Neural progenitor cell (in vitro differentiated cells): ENCODE data around the gene FANCL. TPM values are rescaled to one million over a fixed set of nuclear protein-coding genes. Genes with fewer than 3 reads are reported as not detected.
"Not testable (repeated sequence)": the region's sequence is repeated elsewhere in the genome, so short reads cannot be mapped to it uniquely, and the experiment has no call there.

Experiments used
- DNase-seq: peaks from one replicate; pipeline ENCODE4 v3.0.0-alpha.2; 2016; ENCODE audit warnings: low spot score
- H2AFZ ChIP-seq: fragments of 200-600 bp; sonication (generic); replicated peaks from 2 replicates; pipeline ENCODE4 v1.6.1; 2016; ENCODE audit warnings: antibody characterized with exemption
- H3F3A ChIP-seq: fragments of 200-600 bp; sonication (generic); 2 replicates; pipeline ENCODE4 v1.6.1; 2016; ENCODE audit warnings: antibody characterized with exemption, low read depth
- H3K27ac ChIP-seq: fragments of 200-600 bp; sonication (generic); 2 replicates; pipeline ENCODE4 v1.5.1; 2016; ENCODE audit warnings: mild to moderate bottlenecking
- H3K27me3 ChIP-seq: fragments of 200-600 bp; sonication (generic); 2 replicates; pipeline ENCODE4 v1.6.1; 2016; ENCODE audit warnings: mild to moderate bottlenecking, moderate library complexity
- H3K36me3 ChIP-seq: fragments of 200-600 bp; sonication (generic); 2 replicates; pipeline ENCODE4 v1.5.1; 2016
- H3K4me1 ChIP-seq: fragments of 200-600 bp; sonication (generic); 2 replicates; pipeline ENCODE4 v1.6.1; 2016; ENCODE audit warnings: mixed run types
- H3K4me2 ChIP-seq: fragments of 200-600 bp; sonication (generic); 2 replicates; pipeline ENCODE4 v1.6.1; 2016
- H3K4me3 ChIP-seq: fragments of 200-600 bp; sonication (generic); 2 replicates; pipeline ENCODE4 v1.5.1; 2016
- H3K79me2 ChIP-seq: fragments of 200-600 bp; sonication (generic); 2 replicates; pipeline ENCODE4 v1.6.1; 2016; ENCODE audit warnings: low read depth
- H3K9ac ChIP-seq: fragments of 200-600 bp; sonication (generic); 2 replicates; pipeline ENCODE4 v1.6.1; 2016
- H3K9me3 ChIP-seq: fragments of 200-600 bp; sonication (generic); 2 replicates; pipeline ENCODE4 v1.5.1; 2016; ENCODE audit warnings: low read depth
- H4K20me1 ChIP-seq: fragments of 200-600 bp; sonication (generic); 2 replicates; pipeline ENCODE4 v1.6.1; 2016; ENCODE audit warnings: low read depth
- H3K27ac Mint-ChIP-seq: 3 replicates; pipeline ENCODE4 v1.8.0; 2021; ENCODE audit warnings: mixed read lengths
- H3K27me3 Mint-ChIP-seq: 2 replicates; pipeline ENCODE4 v1.8.0; 2022; ENCODE audit warnings: low read depth, mild to moderate bottlenecking, inconsistent platforms, moderate library complexity, mixed read lengths; ENCODE audit not compliant: insufficient read depth
- H3K36me3 Mint-ChIP-seq: 3 replicates; pipeline ENCODE4 v1.8.0; 2021; ENCODE audit warnings: mixed read lengths
- H3K4me1 Mint-ChIP-seq: 3 replicates; pipeline ENCODE4 v1.8.0; 2021; ENCODE audit warnings: mixed read lengths
- H3K4me3 Mint-ChIP-seq: 3 replicates; pipeline ENCODE4 v1.8.0; 2021; ENCODE audit warnings: mild to moderate bottlenecking, moderate library complexity, mixed read lengths
- H3K9me3 Mint-ChIP-seq: 3 replicates; pipeline ENCODE4 v1.8.0; 2020; ENCODE audit warnings: mixed read lengths
- EZH2 ChIP-seq: fragments of 200-600 bp; sonication (generic); IDR thresholded peaks from 2 replicates; pipeline ENCODE4 v1.6.1; 2017; ENCODE audit warnings: antibody characterized with exemption, mild to moderate bottlenecking, moderate library complexity
- EZH2phosphoT487 ChIP-seq: fragments of 200-600 bp; sonication (generic); IDR thresholded peaks from 2 replicates; pipeline ENCODE4 v1.6.1; 2017; ENCODE audit warnings: antibody characterized with exemption
- total RNA-seq: library from RNA; depleted of rRNA; stranded (reverse); fragments of >200 nt; gene quantifications from 2 replicates; pipeline ENCODE4 v1.2.3, GENCODE V29; 2015; ENCODE audit warnings: low replicate concordance
- TF ChIP-seq, protein P1 (sequence below): fragments of 200-600 bp; sonication (generic); IDR thresholded peaks from 2 replicates; pipeline ENCODE4 v1.5.1; 2017; ENCODE audit warnings: antibody characterized with exemption, mild to moderate bottlenecking

Gene FANCL
- 112 and 189 TPM in 2 replicates for total RNA-seq

DNA sequence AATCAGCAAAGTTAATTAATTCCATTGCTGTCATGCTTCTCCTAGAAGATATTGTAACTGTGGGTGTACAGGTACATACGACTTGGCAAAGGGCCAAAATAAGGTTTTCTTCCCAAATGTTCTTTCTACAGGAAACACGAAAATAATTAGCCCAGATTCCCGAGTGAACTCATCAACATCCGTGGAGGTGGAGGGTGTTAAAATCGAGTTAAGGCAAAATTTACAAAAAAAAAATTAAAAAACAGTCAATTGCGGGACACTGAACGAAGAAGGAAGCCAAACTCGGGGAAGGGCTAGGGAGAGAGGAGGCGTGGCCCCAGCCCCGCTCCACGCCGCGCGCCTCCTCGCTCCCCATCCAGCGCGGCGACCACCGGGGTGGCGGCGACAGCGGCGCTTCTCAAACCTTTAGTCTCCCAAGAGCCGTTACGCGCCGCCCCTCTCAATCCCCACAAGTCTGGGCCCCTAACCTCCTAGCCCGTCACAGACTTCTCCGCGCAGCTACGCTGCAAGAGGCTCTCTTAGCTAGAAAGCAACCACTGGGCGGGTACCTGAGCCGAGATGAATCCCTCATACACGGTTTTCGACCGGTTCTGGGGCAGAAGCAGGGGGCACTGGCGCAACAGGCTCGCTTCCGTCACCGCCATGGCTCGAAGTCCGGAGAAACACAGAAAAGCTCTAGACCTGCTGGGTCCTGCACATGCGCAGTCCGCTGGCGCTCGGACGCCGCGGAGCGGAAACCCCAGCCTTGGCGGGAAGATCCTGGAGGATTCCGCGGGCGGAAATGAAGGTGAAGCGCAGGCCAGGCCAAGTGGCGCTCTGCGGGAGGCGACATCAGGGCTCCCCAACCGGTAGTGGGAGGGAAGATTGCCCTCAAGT lies at the start of gene FANCL:
Gene FANCL, minus strand, starts transcription at position 656 of the 876 bp plus-strand sequence. Its CDS starts 12 bp downstream, at position 644.
- Mint-ChIP-seq H3K27me3 (peaks cover 2% of the 10 kb centered on the region), H3K27ac (peak within 1 kb of the TSS; percentile 99), H3K9me3 (peaks cover 17% of the 10 kb centered on the region), H3K4me3 (peak within 1 kb of the TSS; percentile 93), H3K4me1 (peaks cover 20% of the 10 kb centered on the region), H3K36me3 (peaks cover 6% of the 10 kb centered on the region)
- TF ChIP-seq EZH2phosphoT487 (no peak), EZH2 (peak; percentile 58)
- peak within 1 kb of the TSS; percentile 96 for H3K4me2 ChIP-seq
- H3K9me3 ChIP-seq = no peaks in the 10 kb centered on the region
- peaks cover 14% of the 10 kb centered on the region for H3F3A ChIP-seq
- H3K79me2 ChIP-seq = peaks cover 48% of the 10 kb centered on the region
- peak within 1 kb of the TSS; percentile 92 for H2AFZ ChIP-seq
- H3K36me3 ChIP-seq = no peaks in the 10 kb centered on the region
- no peaks in the 10 kb centered on the region for H3K27me3 ChIP-seq
- H3K4me1 ChIP-seq = peaks cover 30% of the 10 kb centered on the region
- H4K20me1 ChIP-seq = peaks cover 6% of the 10 kb centered on the region
- H3K27ac ChIP-seq = peak within 1 kb of the TSS; percentile 99
- peak within 1 kb of the TSS; percentile 90 for H3K4me3 ChIP-seq
- H3K9ac ChIP-seq = peak within 1 kb of the TSS; percentile 84
- DNase-seq = peak; percentile 94

GRCh38 chr2:58289029-58289428 lies 47.9 kb upstream of the FANCL start:
- TF ChIP-seq EZH2phosphoT487 = no peak
- Histone ChIP-seq H3K4me3 (no peak overlapping the region), H3K9me3 (no peaks in the 10 kb centered on the region), H3K36me3 (no peaks in the 10 kb centered on the region), H4K20me1 (no peaks in the 10 kb centered on the region), H3K27ac (no peak overlapping the region), H3F3A (no peaks in the 10 kb centered on the region), H3K79me2 (no peaks in the 10 kb centered on the region), H3K9ac (no peak overlapping the region), H3K4me2 (no peak overlapping the region), H3K4me1 (peaks cover 11% of the 10 kb centered on the region), H3K27me3 (no peaks in the 10 kb centered on the region), H2AFZ (peak overlapping the region; percentile 28)
- Mint-ChIP-seq H3K4me1 (no peaks in the 10 kb centered on the region), H3K4me3 (no peak overlapping the region), H3K9me3 (no peaks in the 10 kb centered on the region), H3K27me3 (no peaks in the 10 kb centered on the region), H3K36me3 (no peaks in the 10 kb centered on the region), H3K27ac (no peak overlapping the region)
- no peak for DNase-seq

- Histone ChIP-seq H3K36me3 (no peaks in the 10 kb centered on the region), H3K27me3 (no peaks in the 10 kb centered on the region)
- no peaks in the 10 kb centered on the region for H3K9me3 Mint-ChIP-seq
Measured at GRCh38 chr2:58283931-58284330, 42.8 kb upstream of the FANCL start.

DNA sequence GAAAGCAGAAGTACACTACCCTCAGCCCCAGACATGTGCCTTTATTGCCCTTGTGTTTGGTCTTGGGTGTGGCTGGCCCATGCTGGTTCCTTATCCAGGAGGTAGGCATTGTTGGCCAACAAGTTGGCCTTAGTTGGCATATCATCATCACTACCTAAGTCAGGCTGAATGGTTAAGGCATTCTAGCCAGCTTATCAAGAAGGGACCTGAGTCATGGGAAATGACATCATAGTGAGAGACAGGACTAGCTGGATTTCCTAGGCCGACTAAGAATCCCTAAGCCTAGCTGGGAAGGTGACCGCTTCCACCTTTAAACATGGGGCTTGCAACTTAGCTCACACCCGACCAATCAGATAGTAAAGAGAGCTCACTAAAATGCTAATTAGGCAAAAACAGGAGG lies 34.0 kb upstream of the FANCL start:
- not testable (repeated sequence) for H3K27me3 Mint-ChIP-seq, H3K4me1 Mint-ChIP-seq, H3K27me3 ChIP-seq, H3K27ac ChIP-seq, H3K36me3 ChIP-seq, H3K4me3 Mint-ChIP-seq, H2AFZ ChIP-seq, H3K9me3 ChIP-seq, H3F3A ChIP-seq, H3K9ac ChIP-seq, DNase-seq, H3K79me2 ChIP-seq, H3K27ac Mint-ChIP-seq, H3K4me2 ChIP-seq, H3K4me3 ChIP-seq, H3K4me1 ChIP-seq, H4K20me1 ChIP-seq, H3K9me3 Mint-ChIP-seq, H3K36me3 Mint-ChIP-seq

More at GRCh38 chr2:58283931-58284330, 42.8 kb upstream of the FANCL start:
- DNase-seq = no peak
- no peaks in the 10 kb centered on the region for H3F3A ChIP-seq
- no peaks in the 10 kb centered on the region for H4K20me1 ChIP-seq
- Mint-ChIP-seq H3K4me3 (no peak overlapping the region), H3K36me3 (no peaks in the 10 kb centered on the region), H3K4me1 (no peaks in the 10 kb centered on the region), H3K27me3 (no peaks in the 10 kb centered on the region), H3K27ac (no peak overlapping the region)
- no peak overlapping the region for H3K9ac ChIP-seq
- H3K79me2 ChIP-seq = no peaks in the 10 kb centered on the region
- H3K4me1 ChIP-seq = no peaks in the 10 kb centered on the region
- no peak for TF ChIP-seq EZH2phosphoT487
- TF ChIP-seq, protein P1, sequence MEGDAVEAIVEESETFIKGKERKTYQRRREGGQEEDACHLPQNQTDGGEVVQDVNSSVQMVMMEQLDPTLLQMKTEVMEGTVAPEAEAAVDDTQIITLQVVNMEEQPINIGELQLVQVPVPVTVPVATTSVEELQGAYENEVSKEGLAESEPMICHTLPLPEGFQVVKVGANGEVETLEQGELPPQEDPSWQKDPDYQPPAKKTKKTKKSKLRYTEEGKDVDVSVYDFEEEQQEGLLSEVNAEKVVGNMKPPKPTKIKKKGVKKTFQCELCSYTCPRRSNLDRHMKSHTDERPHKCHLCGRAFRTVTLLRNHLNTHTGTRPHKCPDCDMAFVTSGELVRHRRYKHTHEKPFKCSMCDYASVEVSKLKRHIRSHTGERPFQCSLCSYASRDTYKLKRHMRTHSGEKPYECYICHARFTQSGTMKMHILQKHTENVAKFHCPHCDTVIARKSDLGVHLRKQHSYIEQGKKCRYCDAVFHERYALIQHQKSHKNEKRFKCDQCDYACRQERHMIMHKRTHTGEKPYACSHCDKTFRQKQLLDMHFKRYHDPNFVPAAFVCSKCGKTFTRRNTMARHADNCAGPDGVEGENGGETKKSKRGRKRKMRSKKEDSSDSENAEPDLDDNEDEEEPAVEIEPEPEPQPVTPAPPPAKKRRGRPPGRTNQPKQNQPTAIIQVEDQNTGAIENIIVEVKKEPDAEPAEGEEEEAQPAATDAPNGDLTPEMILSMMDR = no peak
- no peak for TF ChIP-seq EZH2
- H3K4me2 ChIP-seq = no peak overlapping the region
- H3K27ac ChIP-seq = no peak overlapping the region
- H3K9me3 ChIP-seq = no peaks in the 10 kb centered on the region
- no peak overlapping the region for H2AFZ ChIP-seq
- H3K4me3 ChIP-seq = no peak overlapping the region
